Stomach (tissue), 9 donors: ENCODE results near the gene HTRA3. TPM values are rescaled to one million over a fixed set of nuclear protein-coding genes. Genes with fewer than 3 reads are reported as not detected.
A peak's percentile ranks its signal among the peaks of the same experiment; 100 is the strongest.

Experiments used
- DNase-seq, 2 donors: peaks; one replicate each; pipeline versions ENCODE4 v3.0.0 to v3.0.0-alpha.2; 2013 to 2019
- H3K27ac ChIP-seq, 5 donors: fragments of 200-600 bp in 4 of 5; sonication (generic) in 4 of 5; one replicate each; pipeline ENCODE4 v1.5.1; 2013 to 2019; ENCODE audit warnings: mild to moderate bottlenecking in 1 of 5, moderate library complexity in 1 of 5
- H3K27me3 ChIP-seq, 3 donors: fragments of 200-600 bp; sonication (generic); one replicate each; pipeline ENCODE4 v1.5.1; 2017 to 2019; ENCODE audit warnings: mixed run types in 1 of 3
- H3K36me3 ChIP-seq, 4 donors: fragments of 200-600 bp; sonication (generic); 1 replicate in 3 of 4; 2 replicates in 1 of 4; pipeline ENCODE4 v1.5.1; 2016 to 2019
- H3K4me1 ChIP-seq, 4 donors: fragments of 200-600 bp; sonication (generic); one replicate each; pipeline ENCODE4 v1.5.1; 2016 to 2019
- H3K4me3 ChIP-seq, 4 donors: fragments of 200-600 bp; sonication (generic) in 3 of 4; one replicate each; pipeline ENCODE4 v1.5.1; 2016 to 2019; ENCODE audit warnings: mild to moderate bottlenecking in 1 of 4
- H3K9me3 ChIP-seq, 4 donors: fragments of 200-600 bp; sonication (generic); one replicate each; pipeline ENCODE4 v1.5.1; 2016 to 2019
- EP300 ChIP-seq: sonication (generic); formaldehyde crosslinking; IDR thresholded peaks from one replicate; pipeline ENCODE4 v1.6.1; 2017; ENCODE audit warnings: antibody characterized with exemption
- POLR2A ChIP-seq, 4 donors: fragments of 450-650 bp; IDR thresholded peaks; one replicate each; pipeline ENCODE4 v1.6.1; 2016; ENCODE audit warnings: antibody characterized with exemption in 4 of 4, control low read depth in 2 of 4, mild to moderate bottlenecking in 1 of 4, moderate library complexity in 1 of 4
- POLR2AphosphoS5 ChIP-seq, 3 donors: sonication (generic); formaldehyde crosslinking; IDR thresholded peaks; one replicate each; pipeline ENCODE4 v1.6.1; 2016; ENCODE audit warnings: antibody characterized with exemption in 3 of 3
- WGBS, 5 donors: extraction: QIAGEN DNeasy Blood & Tissue Kit in 3 of 5; methylation state at CpG; one replicate each; pipeline versions ENCODE4 v1.1.5 to v1.1.7; 2013 to 2018; 5-methylcytosine and 5-hydroxymethylcytosine counted together
- intact Hi-C: fragments of 100-400 bp; cut with DNase I; formaldehyde crosslinking; loops from one replicate; pipeline ENCODE4 v1.15.1; 2023; ENCODE audit warnings: low total_unique reads
- polyA plus RNA-seq, 3 donors: library from polyadenylated mRNA; stranded (reverse); fragments of 200-250 nt; gene quantifications; one replicate each; pipeline ENCODE4 v1.2.3, GENCODE V29; 2013
- total RNA-seq, 5 donors: library from RNA; depleted of rRNA; stranded (reverse); fragments of >200 nt; gene quantifications; one replicate each; pipeline versions ENCODE4 v1.1.0 to v1.2.3, GENCODE V29; 2014 to 2016
- TF ChIP-seq, protein P1 (sequence below), 7 experiments: fragments of 450-650 bp in 4 of 7; fragments of 200-600 bp in 3 of 7; sonication (generic) in 3 of 7; IDR thresholded peaks; one replicate each; pipeline ENCODE4 v1.5.1; 2016 to 2019; ENCODE audit warnings: antibody characterized with exemption in 7 of 7, control low read depth in 2 of 7, mild to moderate bottlenecking in 1 of 7
- donor health status: healthy with polysubstance abuse.
- donor health status: Bipolar disorder and iron deficiency.
- donor health status: healthy.

The HTRA3 gene
- total and polyA plus RNA-seq, 8 donors: 6.6 to 26.8 (median 15.9) TPM

DNA sequence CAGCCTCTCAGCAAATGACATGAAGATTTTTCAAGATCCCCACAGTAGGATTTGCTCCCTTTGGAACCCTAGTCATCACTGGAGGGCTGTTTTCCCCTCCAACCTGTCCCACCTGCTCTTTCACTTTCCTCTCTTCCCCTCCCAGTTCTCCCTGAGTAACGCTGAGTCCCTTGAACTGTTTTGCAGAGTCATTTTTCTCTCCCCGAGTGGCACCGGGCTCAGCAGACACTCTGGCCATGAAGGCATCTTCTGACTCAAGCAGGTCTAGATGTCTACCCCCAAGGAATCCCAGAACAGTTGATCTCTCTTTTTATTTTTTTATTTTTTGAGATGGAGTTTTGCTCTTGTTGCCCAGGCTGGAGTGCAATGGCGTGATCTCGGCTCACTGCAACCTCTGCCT, 52.2 kb downstream of the HTRA3 start:
- WGBS, 5 donors: 77 to 95% (median 79%) methylated on average over 5 of the region's 5 CpGs
- intact Hi-C loops: no loop called here

DNA sequence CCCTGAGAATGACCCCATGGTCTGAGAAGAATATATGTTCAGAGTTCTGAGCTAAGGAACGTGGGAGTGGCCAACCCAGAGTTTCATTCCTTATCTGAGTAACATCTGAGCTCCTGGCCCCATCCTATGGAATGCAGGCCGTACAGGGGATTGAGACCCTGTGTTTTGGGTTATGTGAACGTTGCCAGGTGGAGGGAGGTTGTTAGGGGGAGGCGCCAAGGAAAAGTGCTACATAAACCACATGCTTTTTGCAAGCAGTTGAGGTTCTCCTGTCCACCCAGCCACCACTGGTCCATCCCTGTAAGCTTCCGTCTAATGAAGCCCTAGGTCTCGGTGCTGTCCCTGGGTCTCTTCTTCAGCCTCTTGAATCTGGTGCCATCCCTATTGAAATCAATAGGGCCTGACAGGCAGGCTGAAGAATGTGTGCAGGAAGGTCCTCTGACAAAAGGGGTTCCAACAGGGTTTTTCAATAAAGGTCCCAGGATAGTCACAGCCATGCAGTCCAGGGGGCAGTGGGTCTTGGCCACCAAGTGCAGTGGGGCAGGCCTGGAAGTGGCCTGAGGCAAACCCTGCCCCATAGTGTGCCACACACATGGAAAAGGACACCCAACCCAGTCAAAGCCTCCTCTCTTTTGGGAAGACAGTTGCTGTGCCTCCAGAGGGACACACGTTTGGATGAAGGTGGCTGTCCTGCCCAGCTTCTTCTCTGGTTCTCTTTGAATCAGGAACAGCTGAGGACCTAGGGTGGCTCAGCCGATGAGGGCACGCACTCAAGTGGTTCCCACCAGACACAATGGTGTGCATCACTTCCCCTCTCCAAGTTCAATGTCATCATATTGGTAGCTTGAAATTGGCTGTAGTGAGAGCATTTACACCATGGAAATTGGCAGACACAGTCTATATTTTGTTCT, 53.5 kb downstream of the HTRA3 start:
- no peak for TF ChIP-seq EP300
- TF ChIP-seq POLR2AphosphoS5 (IDR thresholded peaks at IDR 0.05): no peak
- TF ChIP-seq, protein P1, sequence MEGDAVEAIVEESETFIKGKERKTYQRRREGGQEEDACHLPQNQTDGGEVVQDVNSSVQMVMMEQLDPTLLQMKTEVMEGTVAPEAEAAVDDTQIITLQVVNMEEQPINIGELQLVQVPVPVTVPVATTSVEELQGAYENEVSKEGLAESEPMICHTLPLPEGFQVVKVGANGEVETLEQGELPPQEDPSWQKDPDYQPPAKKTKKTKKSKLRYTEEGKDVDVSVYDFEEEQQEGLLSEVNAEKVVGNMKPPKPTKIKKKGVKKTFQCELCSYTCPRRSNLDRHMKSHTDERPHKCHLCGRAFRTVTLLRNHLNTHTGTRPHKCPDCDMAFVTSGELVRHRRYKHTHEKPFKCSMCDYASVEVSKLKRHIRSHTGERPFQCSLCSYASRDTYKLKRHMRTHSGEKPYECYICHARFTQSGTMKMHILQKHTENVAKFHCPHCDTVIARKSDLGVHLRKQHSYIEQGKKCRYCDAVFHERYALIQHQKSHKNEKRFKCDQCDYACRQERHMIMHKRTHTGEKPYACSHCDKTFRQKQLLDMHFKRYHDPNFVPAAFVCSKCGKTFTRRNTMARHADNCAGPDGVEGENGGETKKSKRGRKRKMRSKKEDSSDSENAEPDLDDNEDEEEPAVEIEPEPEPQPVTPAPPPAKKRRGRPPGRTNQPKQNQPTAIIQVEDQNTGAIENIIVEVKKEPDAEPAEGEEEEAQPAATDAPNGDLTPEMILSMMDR (IDR thresholded peaks at IDR 0.05): no peak
- TF ChIP-seq POLR2A (IDR thresholded peaks at IDR 0.05): no peak
- peak in 1 of 2 donors; percentile 5 for DNase-seq
- Histone ChIP-seq H3K4me1 (peaks cover 0 to 19% (median 12%) of the 10 kb centered on the region in 4 donors), H3K27ac (no peak overlapping the region), H3K9me3 (peaks cover 0 to 10% (median 0%) of the 10 kb centered on the region in 4 donors), H3K27me3 (no peaks in the 10 kb centered on the region), H3K36me3 (no peaks in the 10 kb centered on the region), H3K4me3 (no peak overlapping the region)
- 72 to 81% (median 77%) methylated on average over 9 of the region's 9 CpGs for WGBS, 5 donors
- intact Hi-C loops: no loop called here

More for the DNA sequence above, 52.2 kb downstream of the HTRA3 start:
- DNase-seq: no peak
- no peak overlapping the region for H3K27ac ChIP-seq
- no peaks in the 10 kb centered on the region for H3K36me3 ChIP-seq
- no peaks in the 10 kb centered on the region for H3K27me3 ChIP-seq
- no peak for TF ChIP-seq POLR2A (IDR thresholded peaks at IDR 0.05)
- TF ChIP-seq, protein P1 (IDR thresholded peaks at IDR 0.05): no peak
- no peak for TF ChIP-seq POLR2AphosphoS5 (IDR thresholded peaks at IDR 0.05)
- no peak for TF ChIP-seq EP300
- no peak overlapping the region for H3K4me3 ChIP-seq
- H3K9me3 ChIP-seq: peaks cover 0 to 10% (median 0%) of the 10 kb centered on the region in 4 donors
- H3K4me1 ChIP-seq: peaks cover 0 to 19% (median 12%) of the 10 kb centered on the region in 4 donors

DNA sequence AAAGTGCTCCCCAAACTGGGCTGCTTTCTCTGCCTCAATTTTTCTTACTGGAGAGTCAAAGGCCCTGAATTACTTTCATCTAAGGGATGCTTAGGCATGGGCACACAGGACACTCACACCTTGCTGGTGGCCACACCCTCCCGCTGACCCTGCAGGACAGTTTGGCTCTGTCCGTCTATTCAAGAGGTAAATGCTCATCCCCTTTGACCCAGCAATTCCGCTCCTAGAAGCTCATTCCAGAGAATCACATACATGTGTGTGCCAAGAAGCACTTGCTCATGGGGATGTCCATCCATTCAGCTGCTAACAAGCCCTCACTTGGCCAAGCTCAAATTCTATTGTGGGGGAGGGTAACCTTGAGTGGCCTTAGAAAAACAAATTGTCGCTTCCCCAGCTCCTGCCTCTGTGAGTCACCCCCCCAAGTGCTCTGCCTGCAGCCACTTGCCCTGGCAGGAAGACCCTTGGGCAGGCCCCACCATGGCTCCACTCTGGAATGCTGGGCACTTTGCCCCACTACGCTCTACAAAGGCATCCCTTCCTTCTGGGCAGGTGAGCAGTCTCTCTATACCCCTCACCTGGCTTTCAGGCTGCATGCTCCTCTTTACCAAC, 54.5 kb downstream of the HTRA3 start:
- intact Hi-C loops: no loop called here
- peak in 1 of 2 donors; percentile 1 for DNase-seq
- Histone ChIP-seq H3K36me3 (no peaks in the 10 kb centered on the region), H3K4me1 (peaks cover 0 to 19% (median 12%) of the 10 kb centered on the region in 4 donors), H3K27me3 (no peaks in the 10 kb centered on the region), H3K4me3 (no peak overlapping the region), H3K9me3 (peaks cover 0 to 10% (median 0%) of the 10 kb centered on the region in 4 donors), H3K27ac (no peak overlapping the region)
- 71 to 96% (median 83%) methylated on average over 5 of the region's 5 CpGs for WGBS, 5 donors
- TF ChIP-seq POLR2AphosphoS5 (IDR thresholded peaks at IDR 0.05): no peak
- TF ChIP-seq EP300: no peak
- TF ChIP-seq POLR2A (IDR thresholded peaks at IDR 0.05): no peak
- TF ChIP-seq, protein P1 (IDR thresholded peaks at IDR 0.05): no peak

DNA sequence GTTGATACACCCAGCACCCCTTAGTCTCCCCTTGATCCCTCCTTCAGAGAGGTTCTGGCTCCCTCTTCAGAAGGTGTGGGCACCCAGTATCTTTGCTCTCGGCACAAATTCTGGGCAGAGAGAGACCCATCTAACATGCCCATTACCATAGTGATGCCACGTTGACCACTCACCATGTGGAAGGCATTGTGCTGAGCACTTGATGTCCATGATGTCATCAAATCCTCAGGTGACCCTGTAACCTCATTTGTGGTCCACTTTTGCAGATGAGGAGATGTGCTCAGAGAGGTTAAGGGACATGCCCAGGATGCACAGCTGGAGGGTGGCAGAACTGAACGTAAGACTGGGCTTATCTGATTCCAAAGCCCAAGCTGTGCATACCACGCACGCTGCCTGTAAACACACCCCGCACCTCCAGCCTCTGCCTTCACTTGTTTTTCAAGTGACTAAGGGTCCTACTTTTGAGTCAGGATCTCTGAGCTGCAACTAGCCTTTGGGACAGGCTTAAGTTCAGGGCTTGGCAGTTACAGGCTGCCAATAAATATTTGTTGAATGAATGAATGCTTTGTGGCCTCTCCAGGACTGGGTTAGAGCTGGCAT, 55.2 kb downstream of the HTRA3 start:
- Histone ChIP-seq H3K27me3 (no peaks in the 10 kb centered on the region), H3K4me3 (no peak overlapping the region), H3K4me1 (peaks cover 0 to 14% (median 9%) of the 10 kb centered on the region in 4 donors), H3K36me3 (no peaks in the 10 kb centered on the region), H3K9me3 (peaks cover 0 to 10% (median 0%) of the 10 kb centered on the region in 4 donors), H3K27ac (no peak overlapping the region)
- intact Hi-C loops: no loop called here
- 71 to 78% (median 73%) methylated on average over 6 of the region's 6 CpGs for WGBS, 5 donors
- peak in 1 of 2 donors; percentile 9 for DNase-seq
- TF ChIP-seq POLR2A (IDR thresholded peaks at IDR 0.05): no peak
- TF ChIP-seq EP300: no peak
- no peak for TF ChIP-seq POLR2AphosphoS5 (IDR thresholded peaks at IDR 0.05)
- TF ChIP-seq, protein P1 (IDR thresholded peaks at IDR 0.05): no peak
